SH-SY5Y (cell line): Measurements from ENCODE around the gene LPIN3.

Experiments
- GATA2 ChIP-seq: IDR thresholded peaks from 2 replicates; pipeline ENCODE4 v1.6.1; 2011; ENCODE audit warnings: mild to moderate bottlenecking, low read depth, low read length
- GATA3 ChIP-seq: IDR thresholded peaks from 2 replicates; pipeline ENCODE4 v1.6.1; 2011; ENCODE audit warnings: low read depth, mild to moderate bottlenecking, low read length, moderate library complexity

DNA sequence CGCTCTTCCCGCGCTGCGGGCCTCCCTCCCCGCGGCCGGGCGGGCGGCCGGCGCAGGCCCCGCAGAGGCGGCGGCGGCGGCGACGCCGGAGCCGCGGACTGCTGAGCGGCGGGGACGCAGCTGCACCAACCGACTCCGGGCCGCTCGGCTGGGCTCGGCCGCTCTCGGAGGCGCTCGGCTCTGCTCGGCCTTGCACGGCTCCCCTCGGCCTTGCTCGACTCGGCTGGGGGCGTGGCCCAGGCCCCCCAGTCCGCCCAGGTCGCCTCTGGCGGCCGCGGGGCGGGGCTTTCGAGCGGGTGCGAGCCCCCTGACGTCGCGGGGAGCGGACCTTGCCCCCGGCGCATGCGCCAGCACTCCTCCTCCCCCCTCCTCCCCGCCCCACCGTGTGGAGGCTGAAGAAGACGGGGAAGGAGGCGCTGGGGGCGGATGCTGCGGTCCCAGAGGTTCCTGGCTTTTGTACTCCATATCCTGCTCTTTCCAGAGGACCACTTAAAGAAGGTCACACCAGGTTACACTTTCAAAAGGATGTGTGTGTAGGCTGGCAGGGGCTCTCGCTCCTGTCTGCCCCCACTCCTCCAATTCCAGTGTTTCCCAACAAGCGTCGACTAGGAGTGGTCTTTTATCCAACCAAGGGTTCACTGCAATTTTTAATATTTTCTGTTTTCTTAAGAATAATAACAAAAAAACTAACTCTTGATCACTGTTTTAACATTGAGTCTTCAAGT, 22.9 kb upstream of the LPIN3 start, which contains the start of gene ZHX3:
- TF ChIP-seq GATA3 (no peak), GATA2 (no peak)
